Nephron (organoid): ENCODE results near the gene MAD2L1BP.
"Not testable (repeated sequence)": the region's sequence is repeated elsewhere in the genome, so short reads cannot be mapped to it uniquely, and the experiment has no call there.

ENCODE experiments used
- H3K27ac Mint-ChIP-seq, 3 experiments: 2 replicates each; pipeline ENCODE4 v1.8.0; 2020; ENCODE audit warnings: mixed read lengths in 3 of 3, mild to moderate bottlenecking in 2 of 3, moderate library complexity in 1 of 3
- H3K27me3 Mint-ChIP-seq: 2 replicates; pipeline ENCODE4 v1.8.0; 2021; ENCODE audit warnings: low read depth, mild to moderate bottlenecking, moderate library complexity, mixed read lengths
- H3K36me3 Mint-ChIP-seq: 2 replicates; pipeline ENCODE4 v1.8.0; 2020; ENCODE audit warnings: low read depth, mixed read lengths
- H3K4me1 Mint-ChIP-seq: 2 replicates; pipeline ENCODE4 v1.8.0; 2020; ENCODE audit warnings: mixed read lengths
- H3K4me3 Mint-ChIP-seq, 3 experiments: 2 replicates each; pipeline ENCODE4 v1.8.0; 2020; ENCODE audit warnings: mild to moderate bottlenecking in 3 of 3, mixed read lengths in 3 of 3, moderate library complexity in 2 of 3
- H3K9me3 Mint-ChIP-seq: 2 replicates; pipeline ENCODE4 v1.8.0; 2020; ENCODE audit warnings: mixed read lengths
- CTCF ChIP-seq, 3 experiments: fragments of 200-600 bp; sonication (generic); IDR thresholded peaks; one replicate each; pipeline ENCODE4 v1.5.0; 2021; ENCODE audit warnings: antibody characterized with exemption in 3 of 3; ENCODE audit not compliant: unreplicated experiment in 3 of 3

Gene MAD2L1BP

GRCh38 chr6:43657221-43657802, 21.7 kb downstream of the MAD2L1BP start:
- no peak overlapping the region for H3K4me3 Mint-ChIP-seq
- H3K36me3 Mint-ChIP-seq: peaks cover 20% of the 10 kb centered on the region
- H3K4me1 Mint-ChIP-seq: no peaks in the 10 kb centered on the region
- no peaks in the 10 kb centered on the region for H3K27me3 Mint-ChIP-seq
- no peak overlapping the region for H3K27ac Mint-ChIP-seq
- peaks cover 15% of the 10 kb centered on the region for H3K9me3 Mint-ChIP-seq
- no peak for TF ChIP-seq CTCF (IDR thresholded peaks at IDR 0.05; ENCODE audit: unreplicated experiment in 3 of 3)

GRCh38 chr6:43658161-43658560, 22.5 kb downstream of the MAD2L1BP start:
- H3K27ac Mint-ChIP-seq: no peak overlapping the region
- peaks cover 15% of the 10 kb centered on the region for H3K9me3 Mint-ChIP-seq
- H3K36me3 Mint-ChIP-seq: peaks cover 20% of the 10 kb centered on the region
- TF ChIP-seq CTCF (IDR thresholded peaks at IDR 0.05; ENCODE audit: unreplicated experiment in 3 of 3): no peak
- H3K4me3 Mint-ChIP-seq: no peak overlapping the region
- no peaks in the 10 kb centered on the region for H3K27me3 Mint-ChIP-seq
- H3K4me1 Mint-ChIP-seq: no peaks in the 10 kb centered on the region

GRCh38 chr6:43662948-43663347, 27.3 kb downstream of the MAD2L1BP start:
- peaks cover 11% of the 10 kb centered on the region for H3K36me3 Mint-ChIP-seq
- H3K27me3 Mint-ChIP-seq, H3K4me3 Mint-ChIP-seq, H3K27ac Mint-ChIP-seq: not testable (repeated sequence)
- peaks cover 15% of the 10 kb centered on the region for H3K9me3 Mint-ChIP-seq
- peaks cover 24% of the 10 kb centered on the region for H3K4me1 Mint-ChIP-seq

GRCh38 chr6:43665376-43665775, 29.7 kb downstream of the MAD2L1BP start:
- Mint-ChIP-seq H3K4me1 (peaks cover 48% of the 10 kb centered on the region), H3K9me3 (peaks cover 11% of the 10 kb centered on the region)

GRCh38 chr6:43666196-43666920, 30.7 kb downstream of the MAD2L1BP start:
- H3K4me3 Mint-ChIP-seq: no peak overlapping the region
- no peaks in the 10 kb centered on the region for H3K27me3 Mint-ChIP-seq
- H3K4me1 Mint-ChIP-seq: peaks cover 58% of the 10 kb centered on the region
- peaks cover 12% of the 10 kb centered on the region for H3K36me3 Mint-ChIP-seq
- H3K9me3 Mint-ChIP-seq: peaks cover 5% of the 10 kb centered on the region
- peak overlapping the region in 2 of 3 experiments; percentile 23 to 95 for H3K27ac Mint-ChIP-seq
- no peak for TF ChIP-seq CTCF (IDR thresholded peaks at IDR 0.05; ENCODE audit: unreplicated experiment in 3 of 3)

More at GRCh38 chr6:43665376-43665775, 29.7 kb downstream of the MAD2L1BP start:
- H3K4me3 Mint-ChIP-seq: no peak overlapping the region
- H3K36me3 Mint-ChIP-seq: peaks cover 13% of the 10 kb centered on the region
- TF ChIP-seq CTCF (IDR thresholded peaks at IDR 0.05; ENCODE audit: unreplicated experiment in 3 of 3): no peak
- no peak overlapping the region for H3K27ac Mint-ChIP-seq
- H3K27me3 Mint-ChIP-seq: no peaks in the 10 kb centered on the region

- TF ChIP-seq CTCF (IDR thresholded peaks at IDR 0.05; ENCODE audit: unreplicated experiment in 3 of 3): peak; percentile 95 to 97 (median 96)
- Mint-ChIP-seq H3K9me3 (no peaks in the 10 kb centered on the region), H3K4me1 (peaks cover 65% of the 10 kb centered on the region), H3K27me3 (no peaks in the 10 kb centered on the region), H3K4me3 (peak overlapping the region; percentile 50 to 76 (median 68)), H3K27ac (peak overlapping the region; percentile 95 to 99 (median 95)), H3K36me3 (peaks cover 14% of the 10 kb centered on the region)
Observed at GRCh38 chr6:43667245-43668150, 31.9 kb downstream of the MAD2L1BP start.
